NCI-H1694 (cell line): ENCODE data around the gene CDH4.
"Not testable (repeated sequence)": the region's sequence is repeated elsewhere in the genome, so short reads cannot be mapped to it uniquely, and the experiment has no call there.

Experiments
- DNase-seq: peaks from one replicate; lab custom pipeline; 2025; lab: John Stamatoyannopoulos, UW

Gene CDH4

DNA sequence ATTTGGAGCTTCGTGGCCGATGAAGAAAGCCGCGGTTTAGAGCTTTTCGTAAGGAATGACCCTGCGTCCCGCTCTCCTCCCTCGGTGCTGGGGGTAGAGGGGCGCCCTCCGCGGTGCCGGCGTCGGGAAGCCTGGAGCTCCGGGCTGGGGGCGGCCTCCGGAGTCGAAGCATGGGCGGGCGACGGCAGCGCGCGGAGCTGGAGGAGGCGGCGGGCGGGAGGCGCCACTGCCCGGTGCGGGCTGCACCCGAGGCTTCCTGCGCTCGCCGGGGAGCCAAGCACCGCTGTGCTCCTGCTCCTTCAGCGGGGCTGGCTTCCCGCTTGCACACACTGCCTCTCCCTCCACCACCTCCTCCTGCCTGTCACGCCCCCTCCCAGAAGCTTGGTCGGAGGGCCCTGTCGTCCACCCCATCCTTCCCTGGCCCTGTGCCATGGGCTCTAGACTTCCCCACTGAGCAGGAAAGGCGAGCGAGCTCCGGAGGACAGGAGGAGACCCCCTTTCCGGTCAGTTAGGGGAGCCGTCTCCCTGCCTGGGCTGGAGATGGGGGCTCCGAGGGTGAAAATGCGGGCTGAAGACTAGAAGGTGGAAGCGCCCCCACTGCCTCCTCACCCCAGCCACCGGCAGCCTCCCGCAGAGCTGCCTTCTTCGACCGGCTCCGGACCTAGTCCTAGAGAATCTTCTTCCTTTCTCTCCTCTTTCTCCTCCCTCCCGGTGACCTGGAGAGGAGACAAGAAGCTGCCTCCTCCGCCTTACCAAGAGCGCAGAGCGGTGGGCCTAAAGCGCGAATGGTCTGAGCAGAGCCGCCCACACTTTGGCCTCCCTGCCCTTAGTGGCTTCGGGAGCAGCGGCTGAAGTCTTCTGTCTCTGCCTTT, 1.8 kb downstream of the CDH4 start:
- no peak for DNase-seq

DNA sequence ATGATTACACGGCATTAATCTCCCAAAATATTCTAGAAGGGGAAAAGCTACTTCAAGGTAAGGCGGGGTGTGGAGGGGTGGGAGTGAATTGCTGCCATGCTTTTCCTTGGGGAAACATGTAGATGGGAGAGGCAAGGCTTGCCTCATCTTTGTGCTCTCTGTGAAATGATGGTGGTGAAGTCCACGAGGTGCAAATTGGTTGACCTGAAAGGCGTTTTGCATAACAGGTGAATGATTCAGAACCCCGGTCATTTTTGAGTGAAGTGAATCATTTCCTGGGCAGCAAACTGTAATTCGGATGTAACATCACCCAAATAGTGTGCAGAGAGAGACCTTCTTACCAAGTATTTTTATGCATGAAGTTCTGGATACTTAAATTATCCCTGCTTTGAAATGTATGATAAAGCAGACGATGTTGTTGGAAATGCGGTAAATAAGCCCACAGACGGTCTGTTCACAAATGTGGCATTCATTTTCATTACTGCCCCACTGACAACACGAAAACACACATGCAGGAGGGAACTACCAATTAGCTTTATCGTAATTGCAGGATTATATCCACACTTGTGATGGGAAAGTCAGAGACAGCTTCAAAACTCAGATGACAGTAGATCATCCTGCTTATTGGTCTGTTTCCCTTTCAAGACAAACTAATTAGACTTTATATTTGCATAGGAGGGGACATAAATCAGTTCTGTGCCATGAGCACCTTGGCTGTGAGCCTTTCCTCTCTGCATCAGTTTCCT, 3.0 kb downstream of the CDH4 start:
- no peak for DNase-seq

DNA sequence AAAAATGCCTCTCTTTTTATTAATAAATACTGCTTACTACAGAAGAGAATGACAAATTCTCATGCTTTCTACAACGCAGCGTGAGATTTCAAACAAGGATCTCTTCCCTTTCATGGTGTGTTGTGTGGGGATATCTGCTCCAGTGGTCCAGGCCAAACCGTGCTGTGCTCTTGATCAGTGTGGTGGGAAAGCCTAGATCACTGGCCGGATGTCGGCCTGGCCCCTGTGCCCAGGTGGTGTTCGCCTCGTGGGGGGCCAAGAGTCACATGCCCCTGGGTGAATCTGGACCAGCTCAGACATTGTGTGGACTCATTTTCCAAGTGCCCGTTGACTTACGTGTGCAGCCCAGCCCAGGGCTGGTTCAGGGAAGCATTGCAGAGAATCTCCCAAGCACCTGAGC, 4.3 kb downstream of the CDH4 start:
- no peak for DNase-seq

DNA sequence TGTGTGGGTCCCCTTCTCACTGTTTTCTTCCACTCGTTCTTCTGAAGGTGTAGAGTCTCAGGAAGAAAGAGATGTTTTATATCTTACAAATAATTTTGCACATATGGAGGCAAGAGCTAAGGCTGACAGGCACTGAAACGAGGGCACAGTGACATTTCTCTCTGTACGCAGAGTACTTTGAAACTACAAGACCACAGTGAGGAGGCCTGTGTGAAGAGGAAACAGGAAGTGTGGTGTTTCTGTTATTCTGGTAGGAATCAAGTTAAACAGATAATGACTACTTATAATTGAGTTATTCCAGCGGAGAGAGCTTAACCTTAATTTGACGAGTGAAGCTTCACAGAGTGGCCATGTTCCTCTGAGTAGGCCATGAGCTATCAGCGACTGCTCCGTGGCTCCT, 4.8 kb downstream of the CDH4 start:
- no peak for DNase-seq

DNA sequence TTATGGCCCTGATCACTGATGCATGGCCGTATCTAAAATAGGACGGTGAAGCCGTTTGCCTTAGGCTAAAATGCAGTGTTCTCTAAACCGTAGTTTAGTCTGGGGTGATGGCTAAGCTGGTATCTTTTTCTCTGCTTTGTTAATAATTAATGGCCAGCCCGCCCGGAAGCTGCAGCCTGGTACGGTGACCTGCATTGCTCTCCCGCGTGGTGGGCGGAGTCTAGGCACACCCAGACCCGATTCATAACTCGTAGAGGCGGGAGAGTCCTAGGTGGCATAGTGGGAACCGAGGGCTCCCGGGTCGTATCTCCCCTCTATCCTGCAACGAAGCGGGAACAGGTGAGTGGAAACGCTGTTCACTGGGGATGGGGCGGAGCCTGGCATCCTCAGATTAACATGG, 5.5 kb downstream of the CDH4 start:
- no peak for DNase-seq

DNA sequence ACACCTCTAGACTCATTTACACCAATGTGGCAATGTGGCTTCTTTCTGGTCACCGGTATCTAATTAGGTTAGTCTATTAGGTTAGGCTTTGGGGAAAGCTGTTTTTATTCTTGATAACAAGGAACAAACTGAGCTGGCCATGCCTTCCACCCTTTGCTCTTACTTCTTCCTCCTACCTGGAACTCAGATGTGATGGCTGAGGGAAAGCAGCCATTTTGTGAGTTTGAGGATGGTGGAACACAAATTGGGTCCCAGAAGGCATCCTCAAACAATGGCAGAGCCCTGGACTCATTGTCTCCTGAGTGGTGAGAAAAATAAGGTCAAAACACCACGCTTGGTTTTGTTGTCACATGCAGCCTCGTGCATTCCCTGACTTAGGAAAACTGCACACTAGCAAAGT, 7.7 kb downstream of the CDH4 start:
- no peak for DNase-seq

DNA sequence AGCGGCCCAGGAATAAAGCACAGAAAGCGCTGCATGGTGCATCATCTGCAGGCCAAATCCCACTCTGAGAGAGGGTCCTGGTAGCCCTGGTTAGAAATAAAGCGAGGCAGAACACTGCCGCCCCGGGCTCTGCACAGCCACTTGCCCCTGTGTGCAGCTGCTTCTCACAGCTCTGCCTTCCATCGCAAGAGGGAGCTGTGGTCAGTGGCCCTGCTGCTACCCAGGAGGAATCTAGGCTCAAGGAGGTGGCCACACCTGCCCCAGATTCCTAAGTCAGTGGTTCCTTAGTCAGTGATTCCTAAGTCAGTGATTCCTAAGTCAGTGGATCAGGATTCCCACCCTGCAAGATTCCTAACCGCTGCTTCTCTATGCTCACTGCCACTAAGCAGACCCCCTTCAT, 8.8 kb downstream of the CDH4 start:
- no peak for DNase-seq

DNA sequence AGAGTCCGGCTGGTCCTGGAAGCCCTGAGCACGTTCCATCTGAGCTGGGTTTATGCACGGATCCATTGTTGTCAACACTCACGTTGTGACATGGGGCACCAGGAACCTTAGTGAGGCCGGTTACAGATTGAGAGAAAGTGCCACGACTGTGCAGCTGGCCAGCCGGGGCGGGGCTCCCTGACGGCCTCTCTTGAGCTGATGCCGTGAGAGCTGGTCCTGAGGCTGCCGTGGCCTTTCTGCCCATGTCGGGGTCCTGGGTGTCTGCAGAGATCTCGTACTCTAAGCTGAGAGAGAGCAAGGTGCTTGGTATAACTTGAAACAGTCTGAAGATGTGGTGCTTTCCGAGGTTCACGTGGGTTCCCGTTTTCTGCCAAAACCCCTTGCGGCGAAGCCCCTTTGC, 10.0 kb downstream of the CDH4 start:
- DNase-seq, result no peak

DNA sequence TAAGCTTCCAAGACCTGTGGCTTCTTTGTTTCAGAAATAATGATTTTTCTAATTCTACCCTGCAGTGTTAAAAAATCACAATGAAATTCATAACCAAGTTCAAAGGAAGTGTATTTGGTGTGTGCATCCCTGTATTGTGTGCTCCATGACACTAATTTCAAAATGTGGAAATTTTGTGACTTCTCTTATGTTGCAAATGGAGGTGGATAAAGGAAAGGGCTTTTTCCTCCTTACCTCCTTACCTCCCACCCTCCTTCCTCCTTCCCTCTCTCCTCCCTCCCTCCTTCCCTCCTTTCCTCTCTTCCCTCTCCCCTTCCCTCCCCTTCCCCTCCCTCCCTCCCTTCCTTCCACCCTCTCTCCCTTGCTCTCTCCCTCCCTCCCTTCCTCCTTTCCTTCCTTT, 10.5 kb downstream of the CDH4 start:
- DNase-seq, result no peak

DNA sequence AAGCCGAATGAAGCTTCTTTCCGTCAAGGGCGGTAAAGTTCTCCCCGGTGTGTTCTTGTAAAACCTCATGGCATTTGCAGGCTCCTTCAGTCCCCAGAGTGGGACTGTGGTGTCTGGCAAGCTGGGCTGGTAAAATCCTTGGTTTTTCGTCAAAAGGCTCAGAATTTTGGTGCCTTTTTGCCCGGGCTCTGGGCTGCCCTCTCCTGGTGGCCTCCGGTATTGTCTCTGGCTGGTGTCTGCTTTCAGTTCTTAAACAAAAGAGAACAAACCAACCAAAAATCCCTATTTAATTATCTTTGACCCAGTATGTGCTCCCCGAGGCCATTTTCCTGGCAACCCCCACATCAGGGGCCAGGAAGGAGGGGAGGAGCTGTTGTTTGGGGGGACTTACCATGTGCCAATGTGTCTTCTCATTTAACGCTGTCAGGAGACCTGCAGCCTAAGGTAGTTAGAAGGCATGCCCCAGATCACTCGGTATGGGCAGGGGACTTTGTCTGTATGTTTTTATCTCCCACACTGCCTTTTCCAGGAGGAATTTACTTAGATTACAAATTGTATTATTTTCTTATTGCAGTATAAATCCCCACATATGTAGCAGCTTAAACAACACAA, 11.1 kb downstream of the CDH4 start:
- DNase-seq, result no peak

DNA sequence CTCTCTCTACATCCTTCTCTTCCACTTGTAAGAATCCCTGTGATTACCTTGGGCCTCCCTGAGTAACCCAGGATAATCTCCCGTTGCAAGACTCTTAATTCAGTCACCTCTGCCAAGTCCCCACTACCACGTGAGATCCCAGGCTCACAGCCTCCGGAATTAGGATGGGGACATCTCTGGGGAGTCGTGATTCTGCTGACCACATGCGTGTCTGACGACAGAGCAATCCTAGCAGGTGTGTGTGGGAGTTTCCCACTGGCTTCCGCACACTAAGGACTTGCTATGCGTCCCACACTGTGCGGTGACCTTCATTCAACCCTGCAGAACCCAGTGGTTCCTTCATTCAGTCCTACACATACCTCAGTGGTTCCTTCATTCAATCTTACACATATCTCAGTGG, 11.9 kb downstream of the CDH4 start:
- DNase-seq, result no peak

DNA sequence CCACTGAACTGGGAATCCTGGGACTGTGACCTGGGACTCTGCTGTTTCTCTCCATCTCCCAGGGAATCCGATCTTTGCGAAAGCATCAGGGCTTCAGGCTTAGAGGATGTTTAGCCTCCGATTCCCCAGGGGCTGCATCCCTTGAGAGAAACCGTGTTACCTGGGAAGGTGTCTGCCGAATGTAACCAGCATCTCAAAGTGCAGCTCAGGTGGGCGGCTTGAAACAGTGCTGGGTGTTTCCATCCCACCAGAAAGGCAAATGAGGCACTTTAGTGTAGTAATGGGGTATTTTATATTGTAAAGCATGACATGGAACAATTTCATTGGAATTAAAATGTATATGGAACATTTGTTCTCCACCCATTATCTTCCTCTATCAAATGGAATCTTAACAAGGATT, 15.2 kb downstream of the CDH4 start:
- no peak for DNase-seq

DNA sequence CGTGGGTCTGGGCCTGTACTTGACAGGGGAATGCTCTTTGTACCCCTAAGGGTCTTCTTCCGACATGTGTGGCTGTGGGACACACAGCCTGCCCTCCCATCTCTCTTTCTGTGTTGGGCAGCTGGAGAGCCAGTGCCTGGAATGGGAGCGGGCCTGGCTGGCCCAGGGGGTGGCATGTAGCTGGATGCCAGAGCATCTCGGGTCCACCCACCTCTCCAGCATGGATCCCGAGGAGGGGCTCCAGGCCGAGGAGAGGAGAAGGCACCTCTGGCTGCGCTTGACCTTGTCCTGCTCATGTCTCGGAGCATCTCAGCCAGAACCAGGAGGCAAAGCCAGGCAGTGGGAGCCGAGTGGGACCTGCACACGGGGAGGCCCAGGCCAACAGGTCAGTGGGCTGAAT, 16.0 kb downstream of the CDH4 start:
- no peak for DNase-seq

DNA sequence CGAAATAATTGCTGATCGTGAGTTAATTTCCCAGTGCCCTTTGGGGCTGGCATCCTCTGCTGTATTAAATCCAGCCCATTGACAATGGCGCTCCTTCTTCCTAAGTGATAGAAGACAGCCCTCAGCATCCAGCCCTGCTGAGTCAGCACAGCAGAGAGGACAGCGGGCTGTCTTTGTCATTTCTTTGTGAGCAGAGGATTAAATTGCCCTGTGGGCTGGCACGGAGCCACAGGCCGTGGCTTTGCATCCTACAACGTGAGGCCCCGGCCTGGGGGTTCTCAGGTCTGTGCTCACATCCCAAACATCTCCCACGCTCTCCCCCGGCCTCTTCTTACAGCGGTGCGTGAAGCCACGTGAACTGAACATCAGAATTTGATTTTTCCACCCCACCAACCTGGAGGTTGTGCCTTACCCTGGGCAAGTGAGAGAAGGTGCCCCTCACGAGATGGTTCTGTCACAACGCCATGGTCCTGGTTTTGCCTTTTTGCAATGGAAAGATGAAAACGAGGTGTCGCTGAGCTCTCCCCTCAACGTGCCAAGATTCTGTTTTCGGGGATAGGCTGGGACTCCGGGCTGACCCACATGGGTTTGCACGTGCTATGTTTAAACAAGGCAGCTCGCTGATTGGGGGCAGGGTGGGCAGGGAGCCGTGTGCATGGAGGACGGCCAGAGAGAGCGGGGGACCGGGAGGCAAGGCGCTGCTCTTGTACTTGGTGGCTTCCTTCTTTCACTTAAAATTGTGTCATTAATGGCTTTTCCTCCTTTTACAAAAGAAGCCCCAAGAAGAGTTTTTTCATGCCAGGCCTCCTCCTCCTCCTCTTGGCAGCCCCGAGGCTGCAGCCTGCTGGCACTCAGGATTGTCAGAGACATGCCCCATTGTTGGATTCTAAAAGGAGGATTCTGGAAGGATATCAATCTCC, 19.5 kb downstream of the CDH4 start:
- no peak for DNase-seq

DNA sequence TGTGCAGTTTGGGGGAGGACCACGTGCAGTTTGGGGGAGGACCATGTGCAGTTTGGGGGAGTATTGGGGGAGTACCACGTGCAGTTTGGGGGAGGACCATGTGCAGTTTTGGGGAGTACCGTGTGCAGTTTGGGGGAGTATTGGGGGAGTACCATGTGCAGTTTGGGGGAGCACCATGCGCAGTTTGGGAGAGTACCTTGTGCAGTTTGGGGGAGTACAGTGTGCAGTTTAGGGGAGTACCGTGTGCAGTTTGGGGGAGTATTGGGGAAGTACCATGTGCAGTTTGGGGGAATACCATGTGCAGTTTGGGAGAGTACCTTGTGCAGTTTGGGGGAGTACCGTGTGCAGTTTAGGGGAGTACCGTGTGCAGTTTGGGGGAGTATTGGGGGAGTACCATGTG, 21.0 kb downstream of the CDH4 start:
- DNase-seq, result not testable (repeated sequence)

DNA sequence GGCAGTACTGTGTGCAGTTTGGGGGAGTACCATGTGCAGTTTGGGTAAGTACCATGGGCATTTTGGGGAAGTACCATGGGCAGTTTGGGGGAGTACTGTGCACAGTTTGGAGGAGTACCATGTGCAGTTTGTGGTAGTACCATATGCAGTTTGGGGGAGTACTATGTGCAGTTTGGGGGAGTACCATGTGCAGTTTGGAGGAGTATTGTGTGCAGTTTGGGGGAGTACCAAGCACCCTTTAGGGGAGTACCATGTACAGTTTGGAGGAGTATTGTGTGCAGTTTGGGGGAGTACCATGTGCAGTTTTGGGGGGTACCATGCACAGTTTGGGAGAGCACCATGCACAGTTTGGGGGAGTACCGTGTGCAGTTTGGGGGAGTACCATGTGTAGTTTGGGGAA, 21.6 kb downstream of the CDH4 start:
- DNase-seq, result not testable (repeated sequence)

DNA sequence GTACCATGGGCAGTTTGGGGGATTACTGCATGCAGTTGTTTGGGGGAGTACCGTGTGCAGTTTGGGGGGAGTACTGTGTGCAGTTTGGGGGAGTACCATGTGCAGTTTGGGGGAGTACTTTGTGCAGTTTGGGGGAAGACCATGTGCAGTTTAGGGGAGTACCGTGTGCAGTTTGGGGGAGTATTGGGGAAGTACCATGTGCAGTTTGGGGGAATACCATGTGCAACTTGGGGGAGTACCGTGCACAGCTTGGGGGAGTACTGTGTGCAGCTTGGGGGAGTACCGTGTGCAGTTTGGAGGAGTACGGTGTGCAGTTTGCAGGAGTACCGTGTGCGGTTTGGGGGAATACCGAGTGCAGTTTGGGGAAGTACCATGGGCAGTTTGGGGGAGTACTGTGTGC, 22.3 kb downstream of the CDH4 start:
- DNase-seq, result no peak

DNA sequence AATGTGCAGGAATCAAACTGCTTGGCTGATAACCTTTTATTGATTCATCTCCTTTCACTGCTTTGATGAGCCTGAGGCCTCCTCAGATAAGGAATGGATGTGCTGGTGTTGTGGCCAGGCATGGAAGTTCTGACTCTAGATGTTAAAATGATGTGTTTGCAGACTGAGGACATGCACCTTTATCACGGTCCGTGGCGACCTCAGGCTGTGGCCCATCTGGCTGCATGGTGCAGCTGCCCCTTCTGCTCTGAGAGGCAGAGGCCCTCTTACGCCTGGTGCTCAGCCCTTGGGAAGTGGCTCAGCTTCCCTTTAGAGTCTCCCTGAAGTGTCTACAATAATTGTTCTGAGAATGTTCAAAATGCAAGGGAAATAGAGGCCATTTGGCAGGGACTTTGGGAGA, 26.2 kb downstream of the CDH4 start:
- no peak for DNase-seq

DNA sequence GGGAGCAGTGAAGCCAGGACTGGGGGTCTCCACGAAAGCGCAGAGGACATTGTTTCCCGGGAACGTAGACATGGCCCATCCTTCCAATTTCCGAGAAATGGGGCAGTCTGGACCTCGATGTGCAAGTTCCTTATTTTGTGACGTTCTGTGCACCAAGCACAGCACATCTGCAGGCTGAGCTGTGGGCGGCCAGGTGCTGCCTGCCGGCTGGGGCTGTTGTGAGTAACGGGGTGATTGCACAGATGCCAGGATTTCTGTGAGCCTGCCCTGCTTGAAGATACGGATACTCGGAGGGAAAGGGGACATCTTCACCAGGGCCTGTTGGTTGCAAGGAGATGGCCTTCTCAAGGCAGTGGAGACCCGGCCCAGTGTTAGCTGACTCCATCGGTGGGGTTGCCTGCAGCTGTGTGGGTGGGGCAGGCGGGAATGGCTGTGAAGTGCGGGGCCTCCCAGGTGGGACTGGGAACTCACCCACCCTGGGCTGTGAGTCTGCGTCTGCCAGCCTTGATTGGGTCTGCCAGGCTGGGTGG, 27.6 kb downstream of the CDH4 start:
- DNase-seq, result no peak

DNA sequence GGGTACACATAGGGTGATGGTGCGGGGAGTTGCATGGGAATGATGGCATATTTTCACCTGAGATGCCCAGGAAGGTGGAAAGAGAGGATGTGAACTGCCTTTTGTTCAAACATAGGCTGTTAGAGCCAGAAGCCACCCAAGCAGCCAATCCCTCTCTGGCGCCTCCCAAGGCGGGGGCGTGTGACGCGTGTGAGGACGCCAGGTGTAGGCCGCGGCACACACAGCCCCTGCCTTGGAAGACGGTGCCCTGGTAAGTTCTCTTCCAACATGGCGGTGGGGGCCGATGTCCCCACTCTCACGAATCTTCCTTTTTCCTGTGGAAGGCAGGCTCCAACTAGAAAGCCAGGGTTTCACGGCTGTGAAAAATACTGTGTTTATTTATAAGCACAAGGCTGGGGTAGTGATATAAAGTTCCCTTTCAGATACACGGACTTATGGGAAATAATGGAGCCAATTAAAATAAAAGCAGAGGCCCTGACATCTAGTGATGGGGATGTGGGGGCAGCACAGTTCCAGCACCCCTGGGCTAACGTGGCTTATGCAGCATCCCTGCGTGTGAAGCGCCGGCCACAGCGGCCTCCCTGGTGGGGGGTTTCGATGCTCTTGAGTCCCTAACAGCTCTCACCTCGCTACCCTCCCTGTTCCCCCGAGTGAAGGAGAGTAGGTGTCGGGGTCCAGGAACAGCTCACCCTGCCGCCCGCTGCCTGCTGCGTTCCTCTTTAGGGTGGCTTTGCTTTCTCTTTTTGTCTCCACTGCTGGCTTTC, 28.3 kb downstream of the CDH4 start:
- no peak for DNase-seq

DNA sequence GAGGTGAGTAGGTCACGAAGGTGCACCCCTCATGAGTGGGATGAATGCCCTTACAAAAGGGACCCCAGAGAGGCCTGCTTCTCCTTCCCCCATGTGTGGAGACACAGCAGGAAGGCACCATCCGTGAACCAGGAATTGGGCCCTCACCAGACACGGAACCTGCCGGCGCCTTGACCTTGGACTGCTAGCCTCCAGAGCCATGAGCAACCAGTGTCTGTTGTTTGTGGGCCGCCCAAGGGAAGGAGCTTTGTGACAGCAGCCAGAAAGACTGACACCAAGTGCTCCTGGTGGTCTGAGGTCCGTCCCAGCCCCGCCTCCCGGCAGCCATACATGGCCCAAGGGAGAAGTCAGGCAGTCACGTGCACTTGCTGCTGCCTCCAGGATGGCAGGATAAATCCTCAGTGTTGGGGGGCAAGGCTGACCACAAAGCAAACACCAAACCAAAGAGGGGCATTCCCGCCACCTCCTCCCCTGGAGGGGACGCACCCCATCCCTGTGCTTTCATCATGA, 29.3 kb downstream of the CDH4 start:
- no peak for DNase-seq
